CD4-positive, alpha-beta T cell (primary cell): Measurements from ENCODE around the gene PARK7. TPM values are rescaled to one million over a fixed set of nuclear protein-coding genes. Genes with fewer than 3 reads are reported as not detected.

ENCODE experiments used
- ATAC-seq: fragments of 200-7000 bp; cut with Tn5 transposase; one replicate; pipeline ENCODE4 v1.10.0; 2022; ENCODE audit warnings: mild to moderate bottlenecking; ENCODE audit not compliant: poor library complexity
- CTCF ChIA-PET: fragments of 350-600 bp; sonication (Branson Sonifier 250); formaldehyde crosslinking; loops from one replicate; lab custom pipeline; 2021; ENCODE audit warnings: antibody characterized with exemption, inconsistent platforms; lab: Charles Lee
- POLR2A ChIA-PET: fragments of 350-600 bp; sonication (Branson Sonifier 250); formaldehyde crosslinking; loops from one replicate; lab custom pipeline; 2021; ENCODE audit warnings: antibody characterized with exemption, inconsistent platforms; lab: Charles Lee
- DNase-seq, 14 experiments: peaks; one replicate each; pipeline ENCODE4 v3.0.0-alpha.2; 2013 to 2020; ENCODE audit warnings: mixed read lengths in 2 of 14
- H3K27ac ChIP-seq, 2 donors: one replicate each; pipeline versions ENCODE4 v1.5.1 to v1.7.0; 2013; ENCODE audit warnings: low read length in 2 of 2, low read depth in 1 of 2, mild to moderate bottlenecking in 1 of 2
- H3K27me3 ChIP-seq, 2 experiments: 1 replicate in 1 of 2; 2 replicates in 1 of 2; pipeline versions ENCODE4 v1.6.1 to v1.7.0; 2013; ENCODE audit warnings: low read length in 2 of 2, control low read depth in 1 of 2, mild to moderate bottlenecking in 1 of 2, moderate library complexity in 1 of 2; ENCODE audit not compliant: insufficient read depth in 2 of 2, control insufficient read depth in 1 of 2
- H3K36me3 ChIP-seq: one replicate; pipeline ENCODE4 v1.6.1; 2013; ENCODE audit warnings: low read length, control low read depth; ENCODE audit not compliant: insufficient read depth
- H3K4me1 ChIP-seq: one replicate; pipeline ENCODE4 v1.6.1; 2013; ENCODE audit warnings: low read length, control low read depth; ENCODE audit not compliant: insufficient read depth
- H3K4me3 ChIP-seq: one replicate; pipeline ENCODE4 v1.5.1; 2013; ENCODE audit warnings: mild to moderate bottlenecking, low read length, moderate library complexity
- H3K9me3 ChIP-seq, 2 experiments: 1 replicate in 1 of 2; 2 replicates in 1 of 2; pipeline versions ENCODE4 v1.6.1 to v1.7.0; 2013; ENCODE audit warnings: low read length in 2 of 2, mild to moderate bottlenecking in 2 of 2, control low read depth in 1 of 2, moderate library complexity in 1 of 2; ENCODE audit not compliant: control insufficient read depth in 1 of 2, insufficient read depth in 1 of 2
- H3K27ac Mint-ChIP-seq: one replicate; pipeline ENCODE4 v1.8.0; 2020; ENCODE audit warnings: mixed read lengths
- H3K27me3 Mint-ChIP-seq: one replicate; pipeline ENCODE4 v1.8.0; 2021; ENCODE audit warnings: mixed read lengths
- H3K36me3 Mint-ChIP-seq: one replicate; pipeline ENCODE4 v1.8.0; 2021; ENCODE audit warnings: low read depth, mixed read lengths
- H3K4me1 Mint-ChIP-seq: one replicate; pipeline ENCODE4 v1.8.0; 2021; ENCODE audit warnings: low read depth, mixed read lengths
- H3K4me3 Mint-ChIP-seq: one replicate; pipeline ENCODE4 v1.8.0; 2020; ENCODE audit warnings: mild to moderate bottlenecking, mixed read lengths
- H3K9me3 Mint-ChIP-seq: one replicate; pipeline ENCODE4 v1.8.0; 2020; ENCODE audit warnings: mixed read lengths
- intact Hi-C, 2 experiments: fragments of 100-400 bp; cut with DNase I in 1 of 2; cut with micrococcal nuclease in 1 of 2; formaldehyde crosslinking; loops; one replicate each; pipeline versions ENCODE4 v1.15.1 to v1.9.0; 2023 to 2025; cut with DNase I, micrococcal nuclease
- polyA plus RNA-seq, 2 donors: library from polyadenylated mRNA; unstranded; fragments of 120-200 nt; gene quantifications; one replicate each; pipeline ENCODE4 v1.2.1, GENCODE V29; 2013
- total RNA-seq, 174 experiments: library from RNA in 2 of 174; stranded (reverse) in 2 of 174; gene quantifications; one replicate each; pipeline ENCODE4 v1.2.3 and lab custom pipeline; 2021 to 2026
- TF ChIP-seq, protein P1 (sequence below): fragments of 200-600 bp; IDR thresholded peaks from one replicate; pipeline ENCODE4 v1.8.0; 2022; ENCODE audit warnings: antibody characterized with exemption, mild to moderate bottlenecking

Gene PARK7
- total RNA-seq = 10 to 100 TPM; 57.7 to 62.4 TPM
- polyA plus RNA-seq (2013, experiment 1 of 2) = 199 TPM
- polyA plus RNA-seq (2013, experiment 2 of 2) = 186 TPM
- total RNA-seq (lab: John Stamatoyannopoulos, UW) = 41.4 to 263 (median 63.4) reads per million in 172 experiments

DNA sequence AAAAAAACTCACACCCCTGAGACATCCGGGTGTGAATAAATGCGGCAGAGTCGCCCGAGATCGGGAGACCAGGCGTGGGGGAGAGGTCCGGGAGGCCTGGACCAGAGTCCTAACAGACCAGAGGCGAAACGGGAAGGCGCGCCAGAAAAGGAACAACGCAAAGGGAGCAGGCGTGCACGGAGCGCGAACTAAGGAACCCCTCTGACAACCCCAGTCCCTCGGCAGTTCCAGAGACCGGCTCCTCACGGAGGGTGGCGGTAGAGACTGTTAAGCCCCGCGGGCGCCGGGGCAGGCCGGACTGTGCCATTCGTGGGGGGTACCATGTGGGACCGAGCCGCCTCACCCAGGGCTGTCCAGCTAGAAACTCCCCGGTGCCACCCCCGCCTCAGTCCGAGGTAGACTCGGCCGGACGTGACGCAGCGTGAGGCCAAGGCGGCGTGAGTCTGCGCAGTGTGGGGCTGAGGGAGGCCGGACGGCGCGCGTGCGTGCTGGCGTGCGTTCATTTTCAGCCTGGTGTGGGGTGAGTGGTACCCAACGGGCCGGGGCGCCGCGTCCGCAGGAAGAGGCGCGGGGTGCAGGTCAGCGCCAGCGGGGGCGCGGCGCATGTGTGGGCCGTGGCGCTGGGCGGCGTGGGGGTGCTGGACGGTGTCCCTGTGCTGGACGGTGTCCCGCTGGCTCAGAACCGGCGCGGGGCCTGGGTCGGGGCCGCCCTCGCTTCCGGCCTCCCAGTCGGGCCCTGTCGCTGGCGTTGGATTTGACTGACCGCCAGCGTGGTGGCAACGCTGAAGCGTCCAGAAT, at the start of gene PARK7:
PARK7 (plus strand) TSS at position 496 of the 798 bp plus-strand sequence. CDS start 1,075 bp downstream, outside the sequence.
- peaks cover 56% of the 10 kb centered on the region for H3K4me1 ChIP-seq
- peaks cover 25% of the 10 kb centered on the region for H3K36me3 ChIP-seq
- H3K36me3 Mint-ChIP-seq = peaks cover 53% of the 10 kb centered on the region
- peak within 1 kb of the TSS; percentile 99 for H3K4me3 Mint-ChIP-seq
- peak within 1 kb of the TSS; percentile 98 for H3K27ac Mint-ChIP-seq
- ATAC-seq (peak; percentile 95), DNase-seq (peak; percentile 99 to 100 (median 100))
- ChIA-PET CTCF (interaction anchor here (0.5 to 1.7 kb wide), 3 partner anchors 13 to 57 kb away, joined by 3 to 5 read pairs (median 3); no protein-coding TSS in a partner anchor), POLR2A (interaction anchor here (0.5 to 2.4 kb wide), 8 partner anchors 12 to 1573 kb away, joined by 3 to 13 read pairs (median 6); partner anchors contain the start of gene ENO1)
- intact Hi-C loops = loop anchor here (2.0 to 10.0 kb wide), 4 partner anchors 65 to 1179 kb away; partner anchors contain the start of genes ENO1 (in 1 of the 2) and ERRFI1 (in 1 of the 2)
- H3K27ac ChIP-seq = peak within 1 kb of the TSS; percentile 88 to 94
- no peaks in the 10 kb centered on the region for H3K9me3 Mint-ChIP-seq
- H3K27me3 ChIP-seq = no peaks in the 10 kb centered on the region
- peak within 1 kb of the TSS; percentile 84 for H3K4me3 ChIP-seq
- H3K9me3 ChIP-seq = no peaks in the 10 kb centered on the region
- H3K4me1 Mint-ChIP-seq = peaks cover 78% of the 10 kb centered on the region
- H3K27me3 Mint-ChIP-seq = no peaks in the 10 kb centered on the region
- TF ChIP-seq, protein P1, sequence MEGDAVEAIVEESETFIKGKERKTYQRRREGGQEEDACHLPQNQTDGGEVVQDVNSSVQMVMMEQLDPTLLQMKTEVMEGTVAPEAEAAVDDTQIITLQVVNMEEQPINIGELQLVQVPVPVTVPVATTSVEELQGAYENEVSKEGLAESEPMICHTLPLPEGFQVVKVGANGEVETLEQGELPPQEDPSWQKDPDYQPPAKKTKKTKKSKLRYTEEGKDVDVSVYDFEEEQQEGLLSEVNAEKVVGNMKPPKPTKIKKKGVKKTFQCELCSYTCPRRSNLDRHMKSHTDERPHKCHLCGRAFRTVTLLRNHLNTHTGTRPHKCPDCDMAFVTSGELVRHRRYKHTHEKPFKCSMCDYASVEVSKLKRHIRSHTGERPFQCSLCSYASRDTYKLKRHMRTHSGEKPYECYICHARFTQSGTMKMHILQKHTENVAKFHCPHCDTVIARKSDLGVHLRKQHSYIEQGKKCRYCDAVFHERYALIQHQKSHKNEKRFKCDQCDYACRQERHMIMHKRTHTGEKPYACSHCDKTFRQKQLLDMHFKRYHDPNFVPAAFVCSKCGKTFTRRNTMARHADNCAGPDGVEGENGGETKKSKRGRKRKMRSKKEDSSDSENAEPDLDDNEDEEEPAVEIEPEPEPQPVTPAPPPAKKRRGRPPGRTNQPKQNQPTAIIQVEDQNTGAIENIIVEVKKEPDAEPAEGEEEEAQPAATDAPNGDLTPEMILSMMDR = peak; percentile 57

DNA sequence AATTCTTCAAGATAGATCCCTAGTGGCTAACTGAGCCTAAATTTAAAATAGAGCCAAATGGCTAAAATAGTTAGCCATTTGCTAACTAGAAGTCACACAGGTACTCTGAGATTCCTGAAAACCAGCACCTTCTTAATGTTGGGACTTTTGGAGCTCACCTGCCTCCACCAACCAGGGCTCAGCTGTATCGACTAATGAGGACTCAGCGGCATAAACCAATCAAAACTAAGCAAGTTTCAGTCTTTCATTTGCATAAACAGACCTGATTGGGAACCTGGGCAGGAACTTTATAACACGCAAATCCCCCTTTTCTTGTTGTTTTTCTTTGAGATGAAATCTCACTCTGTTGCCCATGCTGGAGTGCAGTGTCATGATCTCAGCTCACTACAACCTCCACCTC, 49.4 kb upstream of the PARK7 start:
- Histone ChIP-seq H3K27ac (no peak overlapping the region), H3K36me3 (no peaks in the 10 kb centered on the region), H3K9me3 (no peaks in the 10 kb centered on the region), H3K4me3 (no peak overlapping the region), H3K27me3 (no peaks in the 10 kb centered on the region), H3K4me1 (peaks cover 3% of the 10 kb centered on the region)
- ATAC-seq (no peak), DNase-seq (peak in 1 of 14 experiments; percentile 11)
- H3K27ac Mint-ChIP-seq = no peak overlapping the region
- no peaks in the 10 kb centered on the region for H3K36me3 Mint-ChIP-seq
- intact Hi-C loops = no loop called here
- ChIA-PET POLR2A (no interaction called here), CTCF (no interaction called here)
- peaks cover 9% of the 10 kb centered on the region for H3K4me1 Mint-ChIP-seq
- TF ChIP-seq, protein P1 = no peak
- no peaks in the 10 kb centered on the region for H3K27me3 Mint-ChIP-seq
- H3K9me3 Mint-ChIP-seq = no peaks in the 10 kb centered on the region
- no peak overlapping the region for H3K4me3 Mint-ChIP-seq

DNA sequence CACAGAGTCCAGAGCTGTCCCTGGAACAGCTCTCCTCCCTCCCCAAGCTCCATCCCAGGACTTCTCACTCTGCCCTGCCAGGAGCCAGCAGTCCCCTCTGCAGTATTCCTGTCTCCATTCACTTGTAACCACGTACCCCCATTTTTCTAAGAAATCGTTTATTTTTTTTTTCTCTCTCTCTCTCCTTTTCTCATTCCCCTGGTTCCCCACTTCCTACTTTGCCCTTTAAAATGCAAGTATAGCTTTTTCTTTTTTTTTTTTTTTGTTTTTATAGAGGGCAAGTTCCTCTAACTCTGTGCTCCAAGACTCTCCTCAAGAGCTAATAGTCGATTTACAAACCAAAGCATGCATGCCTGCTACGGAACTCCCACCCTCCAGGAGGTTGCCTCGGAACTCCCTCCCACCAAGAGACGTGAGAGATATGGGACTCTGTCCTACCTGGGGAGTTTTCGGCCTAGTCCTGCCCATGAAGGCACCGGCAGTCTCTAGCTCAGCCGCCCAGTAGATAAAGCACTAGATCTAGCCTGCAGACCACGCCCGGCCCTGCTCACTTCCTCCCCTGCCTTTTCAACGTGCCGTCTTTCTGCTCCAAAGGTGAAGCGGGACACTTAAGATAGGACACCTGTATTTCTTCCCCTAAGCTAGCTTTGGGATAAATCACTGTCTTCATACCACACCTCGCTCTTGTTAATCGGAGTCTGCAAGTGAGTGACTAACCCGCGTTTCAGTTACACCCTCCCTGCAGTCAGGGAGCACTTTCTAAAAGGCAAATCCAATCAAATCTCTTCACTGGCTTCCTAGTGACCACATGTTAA, 48.6 kb upstream of the PARK7 start:
- Mint-ChIP-seq H3K27ac (no peak overlapping the region), H3K4me3 (no peak overlapping the region), H3K27me3 (no peaks in the 10 kb centered on the region), H3K36me3 (no peaks in the 10 kb centered on the region), H3K4me1 (peaks cover 9% of the 10 kb centered on the region), H3K9me3 (no peaks in the 10 kb centered on the region)
- TF ChIP-seq, protein P1 = no peak
- H3K4me1 ChIP-seq = peaks cover 3% of the 10 kb centered on the region
- H3K36me3 ChIP-seq = no peaks in the 10 kb centered on the region
- peak in 7 of 14 experiments; percentile 6 to 29 (median 14) for DNase-seq
- POLR2A ChIA-PET = no interaction called here
- no peaks in the 10 kb centered on the region for H3K9me3 ChIP-seq
- intact Hi-C loops = no loop called here
- H3K4me3 ChIP-seq = peak overlapping the region; percentile 25
- ATAC-seq = no peak
- no peaks in the 10 kb centered on the region for H3K27me3 ChIP-seq
- CTCF ChIA-PET = no interaction called here
- H3K27ac ChIP-seq = no peak overlapping the region
